ENCODE data around the gene DCLK2. TPM values are rescaled to one million over a fixed set of nuclear protein-coding genes. Genes with fewer than 3 reads are reported as not detected.

DCLK2 gene
- total RNA-seq, 4 donors from 2014 or later, result 0.61 to 4.0 (median 0.74) TPM

DNA sequence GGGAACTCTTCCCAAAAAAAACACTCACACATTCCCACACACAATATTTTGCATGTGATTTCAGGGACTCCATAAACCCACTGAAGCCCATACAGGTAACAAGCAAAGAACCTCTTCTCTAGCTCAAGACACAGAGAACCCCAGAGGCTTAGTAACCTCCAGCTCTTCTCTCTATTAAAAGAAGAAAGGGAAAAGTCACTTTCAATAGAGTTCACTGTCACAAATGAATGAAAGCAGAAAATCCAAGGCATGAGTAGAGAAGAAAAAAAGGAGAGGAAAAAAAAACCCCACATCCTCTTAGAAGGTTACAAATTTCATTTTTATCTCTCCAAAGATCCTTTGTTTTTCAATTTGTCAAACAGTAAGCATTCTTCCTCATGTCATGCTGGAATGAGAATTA, 30.7 kb upstream of the DCLK2 start:
- intact Hi-C loops (cut with DNase I), result no loop called here
- Histone ChIP-seq H3K27ac (no peak overlapping the region), H3K4me1 (no peaks in the 10 kb centered on the region), H3K9me3 (no peaks in the 10 kb centered on the region), H3K27me3 (no peaks in the 10 kb centered on the region), H3K36me3 (no peaks in the 10 kb centered on the region), H3K4me3 (no peak overlapping the region)
- TF ChIP-seq POLR2A (IDR thresholded peaks at IDR 0.05), result no peak
- TF ChIP-seq, protein P1, sequence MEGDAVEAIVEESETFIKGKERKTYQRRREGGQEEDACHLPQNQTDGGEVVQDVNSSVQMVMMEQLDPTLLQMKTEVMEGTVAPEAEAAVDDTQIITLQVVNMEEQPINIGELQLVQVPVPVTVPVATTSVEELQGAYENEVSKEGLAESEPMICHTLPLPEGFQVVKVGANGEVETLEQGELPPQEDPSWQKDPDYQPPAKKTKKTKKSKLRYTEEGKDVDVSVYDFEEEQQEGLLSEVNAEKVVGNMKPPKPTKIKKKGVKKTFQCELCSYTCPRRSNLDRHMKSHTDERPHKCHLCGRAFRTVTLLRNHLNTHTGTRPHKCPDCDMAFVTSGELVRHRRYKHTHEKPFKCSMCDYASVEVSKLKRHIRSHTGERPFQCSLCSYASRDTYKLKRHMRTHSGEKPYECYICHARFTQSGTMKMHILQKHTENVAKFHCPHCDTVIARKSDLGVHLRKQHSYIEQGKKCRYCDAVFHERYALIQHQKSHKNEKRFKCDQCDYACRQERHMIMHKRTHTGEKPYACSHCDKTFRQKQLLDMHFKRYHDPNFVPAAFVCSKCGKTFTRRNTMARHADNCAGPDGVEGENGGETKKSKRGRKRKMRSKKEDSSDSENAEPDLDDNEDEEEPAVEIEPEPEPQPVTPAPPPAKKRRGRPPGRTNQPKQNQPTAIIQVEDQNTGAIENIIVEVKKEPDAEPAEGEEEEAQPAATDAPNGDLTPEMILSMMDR (IDR thresholded peaks at IDR 0.05), result no peak
- no peak for DNase-seq

DNA sequence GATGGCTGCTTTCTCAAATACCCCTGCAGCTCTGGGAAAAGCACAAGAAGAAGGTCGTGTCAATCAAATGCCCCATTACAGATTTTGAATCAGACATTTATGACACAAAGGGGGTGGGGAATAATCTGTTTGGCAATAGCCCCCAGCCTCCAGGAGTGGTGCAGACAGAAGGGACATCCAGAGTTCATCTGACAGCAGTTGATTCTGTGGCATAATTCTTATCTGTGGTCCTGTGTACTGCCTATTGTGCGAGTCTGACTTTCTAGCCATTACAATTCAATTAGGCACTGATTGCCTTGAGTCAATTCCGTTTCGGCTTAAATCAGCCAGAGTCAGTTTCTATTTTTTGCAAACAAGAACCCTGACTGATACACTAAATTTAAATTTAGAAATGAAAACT, 28.6 kb upstream of the DCLK2 start:
- no peak for TF ChIP-seq POLR2A (IDR thresholded peaks at IDR 0.05)
- TF ChIP-seq, protein P1 (IDR thresholded peaks at IDR 0.05), result no peak
- Histone ChIP-seq H3K27ac (no peak overlapping the region), H3K9me3 (no peaks in the 10 kb centered on the region), H3K27me3 (no peaks in the 10 kb centered on the region), H3K36me3 (no peaks in the 10 kb centered on the region), H3K4me3 (no peak overlapping the region), H3K4me1 (no peaks in the 10 kb centered on the region)
- DNase-seq, result no peak
- intact Hi-C loops (cut with DNase I), result no loop called here
- 80 to 85% methylated on average over 4 of the region's 4 CpGs for WGBS, 2 donors

DNA sequence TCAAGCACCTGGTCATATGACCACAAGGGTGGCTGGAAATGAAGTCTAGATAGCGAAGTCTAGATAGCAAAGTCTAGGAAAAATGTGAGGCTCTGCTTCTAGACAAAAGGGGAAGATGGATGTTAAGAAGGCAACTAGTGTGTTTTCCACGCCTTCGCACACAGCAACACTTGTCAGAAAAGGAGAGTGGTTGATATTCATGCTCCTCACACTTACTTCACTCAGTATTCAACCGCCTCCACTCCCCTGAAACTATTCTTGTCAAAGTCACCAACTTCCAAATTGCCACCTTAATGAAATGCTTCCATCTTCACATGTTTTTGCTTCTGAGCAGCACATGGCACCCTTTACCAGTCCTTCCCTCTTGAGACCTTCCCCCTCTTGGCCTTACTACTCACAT, 27.7 kb upstream of the DCLK2 start:
- no peaks in the 10 kb centered on the region for H3K9me3 ChIP-seq
- no peak for TF ChIP-seq POLR2A (IDR thresholded peaks at IDR 0.05)
- TF ChIP-seq, protein P1 (IDR thresholded peaks at IDR 0.05), result no peak
- intact Hi-C loops (cut with DNase I), result no loop called here
- no peaks in the 10 kb centered on the region for H3K27me3 ChIP-seq
- no peak for DNase-seq
- H3K4me3 ChIP-seq, result no peak overlapping the region
- WGBS, 2 donors, result 86 to 94% methylated on average over 4 of the region's 4 CpGs
- H3K4me1 ChIP-seq, result no peaks in the 10 kb centered on the region
- H3K36me3 ChIP-seq, result no peaks in the 10 kb centered on the region
- H3K27ac ChIP-seq, result no peak overlapping the region

DNA sequence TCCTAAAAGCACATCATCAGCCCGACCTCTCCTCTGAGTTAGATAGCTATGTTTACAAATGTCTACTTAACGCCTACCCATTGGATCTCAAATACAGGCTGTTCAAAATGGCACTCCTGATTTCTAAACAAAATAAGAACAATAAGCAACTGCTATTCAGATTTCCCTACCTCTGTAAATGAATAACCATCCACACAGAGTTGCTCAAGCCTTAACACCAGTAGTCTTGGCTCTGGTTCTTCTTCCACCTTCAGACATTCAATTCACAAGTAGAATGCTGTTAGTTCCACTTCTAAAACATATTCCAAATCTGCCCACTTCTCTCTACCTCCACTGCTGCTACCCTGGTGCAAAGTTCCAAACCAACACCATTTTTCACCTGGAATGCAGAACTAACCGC, 27.1 kb upstream of the DCLK2 start:
- H3K4me3 ChIP-seq, result no peak overlapping the region
- H3K9me3 ChIP-seq, result no peaks in the 10 kb centered on the region
- DNase-seq, result no peak
- H3K27ac ChIP-seq, result no peak overlapping the region
- H3K4me1 ChIP-seq, result no peaks in the 10 kb centered on the region
- intact Hi-C loops (cut with DNase I), result no loop called here
- H3K36me3 ChIP-seq, result no peaks in the 10 kb centered on the region
- 63 to 86% methylated on average over 3 of the region's 3 CpGs for WGBS, 2 donors
- TF ChIP-seq, protein P1 (IDR thresholded peaks at IDR 0.05), result no peak
- TF ChIP-seq POLR2A (IDR thresholded peaks at IDR 0.05), result no peak
- H3K27me3 ChIP-seq, result no peaks in the 10 kb centered on the region

DNA sequence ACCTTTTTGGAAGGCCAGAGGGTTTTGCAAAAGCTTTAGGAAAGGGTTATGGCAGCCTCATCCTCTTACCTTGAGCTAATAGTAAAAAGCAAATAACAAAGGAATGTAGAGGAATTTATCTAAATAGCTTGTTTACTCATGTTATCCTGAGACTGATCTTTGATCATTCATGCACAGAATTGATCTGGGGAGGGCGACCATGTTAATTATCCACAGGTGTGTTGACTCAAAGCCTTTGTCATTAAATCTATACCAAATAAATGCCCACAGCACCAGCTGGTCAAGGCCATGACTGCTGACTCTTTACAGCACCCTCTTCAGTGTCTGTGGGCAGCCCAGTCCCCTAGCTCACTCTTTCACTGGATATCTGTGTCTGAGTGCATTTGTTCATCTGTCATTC, 22.8 kb upstream of the DCLK2 start:
- intact Hi-C loops (cut with DNase I), result no loop called here
- no peaks in the 10 kb centered on the region for H3K36me3 ChIP-seq
- no peak overlapping the region for H3K27ac ChIP-seq
- no peak for TF ChIP-seq POLR2A (IDR thresholded peaks at IDR 0.05)
- TF ChIP-seq, protein P1 (IDR thresholded peaks at IDR 0.05), result no peak
- 72 to 77% methylated on average over 1 of the region's 1 CpG for WGBS, 2 donors
- DNase-seq, result no peak
- no peaks in the 10 kb centered on the region for H3K27me3 ChIP-seq
- H3K9me3 ChIP-seq, result no peaks in the 10 kb centered on the region
- no peaks in the 10 kb centered on the region for H3K4me1 ChIP-seq
- no peak overlapping the region for H3K4me3 ChIP-seq
